ENCODE results near the gene PMEPA1. TPM values are rescaled to one million over a fixed set of nuclear protein-coding genes. Genes with fewer than 3 reads are reported as not detected.
A peak's percentile ranks its signal among the peaks of the same experiment; 100 is the strongest.

Gene PMEPA1
- total RNA-seq (2014; rRNA removed; shearing (Covaris generic)) (7.3 and 8.9 TPM in 2 replicates), polyA plus RNA-seq (2016; fragmentation: Nextera tagmentation; extraction: Ambion mirVana) (13.5 and 15.4 TPM in 2 replicates)
- long read RNA-seq, full-length matches to known transcripts, result 2 of 4 reads
- long read RNA-seq, partial matches to known transcripts, result 1 of 4 reads
- long read RNA-seq, other reads (novel, unspliced or antisense), result 1 of 4 reads

GRCh38 chr20:57709823-57710799, at the start of gene PMEPA1:
Gene PMEPA1, minus strand, starts transcription at chr20:57710015. Its CDS starts 433 bp downstream, at chr20:57709582.
- no peaks in the 10 kb centered on the region for H3F3A ChIP-seq (replicated peaks; ENCODE audit: low read depth)
- ATAC-seq (peak; percentile 83), DNase-seq (ENCODE audit: low spot score) (peak; percentile 96)
- H3K27me3 Mint-ChIP-seq (ENCODE audit: insufficient read depth, low read depth, poor library complexity), result peaks cover 17% of the 10 kb centered on the region
- peaks cover 38% of the 10 kb centered on the region for H4K20me1 ChIP-seq (replicated peaks; ENCODE audit: insufficient read depth)
- peaks cover 10% of the 10 kb centered on the region; the same call in 1 of the 3 replicates for H3K36me3 Mint-ChIP-seq (ENCODE audit: low read depth)
- H3K4me1 Mint-ChIP-seq, result peaks cover 54% of the 10 kb centered on the region
- peaks cover 46% of the 10 kb centered on the region for H3K79me2 ChIP-seq (replicated peaks; ENCODE audit: insufficient read depth)
- H3K9me3 Mint-ChIP-seq, result no peaks in the 10 kb centered on the region; the same call in 2 of the 3 replicates
- no peaks in the 10 kb centered on the region for H3K27me3 ChIP-seq (ENCODE audit: insufficient read depth)
- 0 out of 2 replicates have a peak within 1 kb of the TSS, but pooled peaks have one; percentile 86 for H2AFZ ChIP-seq
- H3K4me2 ChIP-seq, result peak within 1 kb of the TSS; percentile 96
- H3K4me1 ChIP-seq (ENCODE audit: insufficient read depth), result peaks cover 40% of the 10 kb centered on the region
- H3K4me3 Mint-ChIP-seq, result peak within 1 kb of the TSS; percentile 88
- H3K36me3 ChIP-seq (ENCODE audit: insufficient read depth), result no peaks in the 10 kb centered on the region
- peak within 1 kb of the TSS; percentile 94 for H3K4me3 ChIP-seq
- peak within 1 kb of the TSS; percentile 99 for H3K27ac ChIP-seq (ENCODE audit: low read depth)
- peak within 1 kb of the TSS; percentile 93 for H3K27ac Mint-ChIP-seq
- TF ChIP-seq POLR2AphosphoS5 (IDR thresholded peaks at IDR 0.05; ENCODE audit: low read depth) (peak; percentile 73), ZNF331 (CRISPR knock-in tag; IDR thresholded peaks at IDR 0.05; ENCODE audit: low read depth) (no peak), CREB1 (CRISPR knock-in tag; IDR thresholded peaks at IDR 0.05; ENCODE audit: low read depth) (peak; percentile 91), ZNF462 (CRISPR knock-in tag; IDR thresholded peaks at IDR 0.05) (no peak)
- no peaks in the 10 kb centered on the region for H3K9me2 ChIP-seq (ENCODE audit: insufficient read depth)

Data from GM23338 (cell line).